Mammary epithelial cell (primary cell): ENCODE measurements around the gene AGPS.

Experiments
- CTCF ChIP-seq, 2 donors: IDR thresholded peaks in 1 of 2; conservative IDR thresholded peaks in 1 of 2; 2 replicates each; pipeline ENCODE4 v1.5.1; 2011 to 2012; ENCODE audit warnings: inconsistent platforms in 2 of 2, low read length in 2 of 2, mild to moderate bottlenecking in 2 of 2, control low read depth in 1 of 2, low read depth in 1 of 2; ENCODE audit not compliant: insufficient read depth in 1 of 2; ENCODE audit errors: extremely low read depth in 1 of 2
- EZH2 ChIP-seq: IDR thresholded peaks from 2 replicates; pipeline ENCODE4 v1.6.1; 2012; ENCODE audit warnings: low read length, inconsistent platforms, borderline replicate concordance

- no peak for TF ChIP-seq EZH2
- no peak for TF ChIP-seq CTCF (conservative IDR thresholded peaks at IDR 0.05 in 1 of 2, IDR thresholded peaks at IDR 0.05 in 1 of 2; ENCODE audit: extremely low read depth in 1 of 2, insufficient read depth in 1 of 2, low read depth in 1 of 2, low read length in 2 of 2)
These were observed 161.8 kb downstream of the AGPS start for GRCh38 chr2:177554365-177554764.
